HK-2 (cell line): ENCODE data around the gene CDH10.

Experiments used
- DNase-seq: peaks from one replicate; pipeline ENCODE4 v3.0.0-alpha.2; 2018; ENCODE audit not compliant: unreplicated experiment

The CDH10 gene

GRCh38 chr5:24598956-24599355 is 45.8 kb downstream of the CDH10 start:
- DNase-seq: no peak

- no peak for DNase-seq
Observed at GRCh38 chr5:24595329-24595728, 49.4 kb downstream of the CDH10 start.

- DNase-seq: no peak
Observed at GRCh38 chr5:24591426-24591825, 53.4 kb downstream of the CDH10 start.

- DNase-seq: no peak
Observed at GRCh38 chr5:24589566-24589965, 55.2 kb downstream of the CDH10 start.

GRCh38 chr5:24585751-24586150 is 59.0 kb downstream of the CDH10 start:
- no peak for DNase-seq

- no peak for DNase-seq
Observed at GRCh38 chr5:24571302-24571701, 73.5 kb downstream of the CDH10 start.

- DNase-seq: no peak
Observed at GRCh38 chr5:24566933-24567332, 77.8 kb downstream of the CDH10 start.

GRCh38 chr5:24555229-24555628 is 89.5 kb downstream of the CDH10 start:
- DNase-seq: no peak

GRCh38 chr5:24547132-24547531 is 97.6 kb downstream of the CDH10 start:
- DNase-seq: no peak

- no peak for DNase-seq
Observed at GRCh38 chr5:24539613-24540012, 105.2 kb downstream of the CDH10 start.

- DNase-seq: no peak
Observed at GRCh38 chr5:24538346-24538745, 106.4 kb downstream of the CDH10 start.

GRCh38 chr5:24535646-24536045 is 109.1 kb downstream of the CDH10 start:
- no peak for DNase-seq

GRCh38 chr5:24530906-24531305 is 113.9 kb downstream of the CDH10 start:
- DNase-seq: no peak

- DNase-seq: no peak
Observed at GRCh38 chr5:24525414-24525813, 119.4 kb downstream of the CDH10 start.

GRCh38 chr5:24512423-24512822 is 132.4 kb downstream of the CDH10 start:
- no peak for DNase-seq

GRCh38 chr5:24510523-24510988 is 134.2 kb downstream of the CDH10 start:
- no peak for DNase-seq

- no peak for DNase-seq
Observed at GRCh38 chr5:24509943-24510342, 134.8 kb downstream of the CDH10 start.

- no peak for DNase-seq
Observed at GRCh38 chr5:24505258-24505657, 139.5 kb downstream of the CDH10 start.

GRCh38 chr5:24497591-24498157 is 147.1 kb downstream of the CDH10 start:
- DNase-seq: no peak

- no peak for DNase-seq
Observed at GRCh38 chr5:24497145-24497544, 147.6 kb downstream of the CDH10 start.

- no peak for DNase-seq
Observed at GRCh38 chr5:24496268-24496667, 148.5 kb downstream of the CDH10 start.

- no peak for DNase-seq
Observed at GRCh38 chr5:24492229-24492628, 152.5 kb downstream of the CDH10 start.

- DNase-seq: no peak
Observed at GRCh38 chr5:24491490-24491889, 153.3 kb downstream of the CDH10 start.
